GM19351 (cell line): Measurements from ENCODE around the gene OR13J1.

Experiments
- ATAC-seq: cut with Tn5 transposase; IDR thresholded peaks from one replicate; pipeline ENCODE4 v1.9.1; 2021; ENCODE audit warnings: mild to moderate bottlenecking, moderate library complexity; ENCODE audit not compliant: unreplicated experiment

Gene OR13J1

DNA sequence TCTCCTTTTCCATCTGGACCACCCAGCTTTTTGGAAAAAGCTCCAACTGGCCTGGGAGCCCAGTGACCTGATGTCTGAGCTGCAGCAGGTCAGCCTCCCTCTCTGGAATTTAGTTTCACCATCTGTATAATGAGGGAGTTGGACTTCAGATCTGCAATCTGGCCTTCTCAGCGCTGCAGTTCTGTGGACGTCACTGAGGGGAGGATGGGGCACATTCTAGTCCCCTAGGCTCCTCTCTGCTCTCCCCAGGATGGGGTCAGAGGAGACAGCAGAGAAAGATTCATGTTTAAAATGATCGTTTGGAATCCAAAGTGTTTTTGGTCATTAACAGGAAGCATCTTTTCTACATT, 10.2 kb downstream of the OR13J1 start:
- ATAC-seq: no peak

DNA sequence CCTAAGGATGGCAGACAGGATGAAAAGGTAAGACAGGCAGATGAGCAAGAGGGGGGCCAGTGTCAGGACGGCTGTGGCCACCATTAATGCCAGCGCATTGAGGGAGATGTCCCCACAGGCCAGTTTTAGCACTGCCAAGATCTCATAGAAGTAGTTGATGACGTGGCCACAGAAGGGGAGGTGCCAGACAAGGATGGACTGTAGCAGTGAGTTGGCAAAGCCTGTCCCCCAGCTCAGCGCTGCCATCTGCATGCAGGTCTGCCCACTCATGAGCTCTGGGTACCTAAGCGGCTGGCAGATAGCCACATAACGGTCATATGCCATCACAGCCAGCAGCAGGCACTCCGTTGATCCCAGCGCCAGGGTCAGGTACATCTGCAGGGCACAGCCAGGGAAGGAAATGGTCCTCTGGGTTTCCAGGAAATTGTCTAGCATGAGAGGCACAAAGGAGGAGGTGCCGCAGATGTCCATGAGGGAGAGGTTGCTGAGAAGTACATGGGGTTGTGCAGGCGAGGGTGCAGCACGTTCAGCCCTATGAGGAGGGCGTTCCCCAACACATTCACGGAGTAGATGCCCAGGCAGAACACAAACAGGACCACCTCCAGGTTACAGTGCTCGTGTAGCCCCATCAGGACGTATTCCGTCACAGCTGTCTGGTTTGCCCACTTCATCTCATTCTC, 10.8 kb downstream of the OR13J1 start:
- ATAC-seq: no peak

GRCh38 chr9:35858458-35858857, 11.7 kb downstream of the OR13J1 start:
- no peak for ATAC-seq

GRCh38 chr9:35856882-35857281, 13.3 kb downstream of the OR13J1 start:
- ATAC-seq: no peak

DNA sequence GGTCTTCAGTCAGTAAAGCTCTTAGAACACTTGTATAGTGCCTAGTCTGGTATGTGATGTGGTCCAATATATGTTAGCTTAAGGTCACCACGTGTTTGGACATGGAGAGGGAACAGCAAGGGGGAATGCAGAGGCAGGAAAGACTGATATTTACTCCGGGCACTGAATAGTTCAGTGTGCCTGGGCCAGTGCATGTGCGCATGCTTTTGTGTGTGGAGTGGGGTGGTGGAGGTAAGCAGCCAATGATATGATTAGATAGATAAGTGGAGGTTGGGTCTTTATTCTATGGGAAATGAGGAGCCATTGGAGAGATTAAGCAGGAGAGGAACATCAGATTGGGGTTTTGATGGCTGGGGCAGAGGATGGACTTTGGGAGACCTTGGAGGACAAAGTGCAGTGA, 14.0 kb downstream of the OR13J1 start:
- no peak for ATAC-seq

- ATAC-seq: no peak
These were observed 16.0 kb downstream of the OR13J1 start for GRCh38 chr9:35854091-35854762.

DNA sequence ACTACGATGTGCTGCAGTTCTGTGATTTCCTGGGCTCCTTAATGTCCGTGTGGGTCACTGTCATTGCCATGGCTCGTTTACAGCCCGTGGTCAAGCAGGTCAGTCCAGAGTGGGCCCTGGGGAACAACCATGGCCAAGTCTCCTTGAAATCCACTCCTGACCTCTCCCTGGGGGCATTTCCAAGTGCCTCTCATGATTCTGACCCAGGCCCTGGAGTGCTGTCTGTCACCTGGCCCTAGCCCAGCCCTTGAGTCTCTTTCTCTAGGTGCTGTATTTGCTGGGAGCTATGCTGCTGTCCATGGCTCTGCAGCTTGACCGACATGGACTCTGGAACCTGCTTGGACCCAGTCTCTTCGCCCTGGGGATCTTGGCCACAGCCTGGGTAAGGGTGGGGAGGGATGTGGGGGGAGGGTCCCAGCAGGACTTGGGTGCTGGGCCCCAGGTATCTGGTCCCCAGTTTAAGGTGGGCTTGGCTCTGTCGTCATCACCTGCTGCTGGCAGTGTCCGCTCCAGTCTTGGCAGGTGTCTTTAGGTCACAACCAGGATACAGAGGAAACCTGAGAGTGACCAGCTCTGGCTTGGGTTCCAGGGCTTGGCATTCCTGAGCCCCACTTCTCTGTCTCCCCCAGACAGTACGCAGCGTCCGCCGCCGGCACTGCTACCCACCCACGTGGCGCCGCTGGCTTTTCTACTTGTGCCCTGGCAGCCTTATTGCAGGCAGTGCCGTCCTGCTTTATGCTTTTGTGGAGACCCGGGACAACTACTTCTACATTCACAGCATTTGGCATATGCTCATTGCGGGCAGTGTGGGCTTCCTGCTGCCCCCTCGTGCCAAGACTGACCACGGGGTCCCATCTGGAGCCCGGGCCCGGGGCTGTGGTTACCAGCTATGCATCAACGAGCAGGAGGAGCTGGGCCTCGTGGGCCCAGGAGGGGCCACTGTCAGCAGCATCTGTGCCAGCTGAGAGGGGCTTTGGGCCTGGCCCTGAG, 17.0 kb downstream of the OR13J1 start:
- ATAC-seq: no peak

- ATAC-seq: no peak
These were observed 17.9 kb downstream of the OR13J1 start for GRCh38 chr9:35852267-35852815.

DNA sequence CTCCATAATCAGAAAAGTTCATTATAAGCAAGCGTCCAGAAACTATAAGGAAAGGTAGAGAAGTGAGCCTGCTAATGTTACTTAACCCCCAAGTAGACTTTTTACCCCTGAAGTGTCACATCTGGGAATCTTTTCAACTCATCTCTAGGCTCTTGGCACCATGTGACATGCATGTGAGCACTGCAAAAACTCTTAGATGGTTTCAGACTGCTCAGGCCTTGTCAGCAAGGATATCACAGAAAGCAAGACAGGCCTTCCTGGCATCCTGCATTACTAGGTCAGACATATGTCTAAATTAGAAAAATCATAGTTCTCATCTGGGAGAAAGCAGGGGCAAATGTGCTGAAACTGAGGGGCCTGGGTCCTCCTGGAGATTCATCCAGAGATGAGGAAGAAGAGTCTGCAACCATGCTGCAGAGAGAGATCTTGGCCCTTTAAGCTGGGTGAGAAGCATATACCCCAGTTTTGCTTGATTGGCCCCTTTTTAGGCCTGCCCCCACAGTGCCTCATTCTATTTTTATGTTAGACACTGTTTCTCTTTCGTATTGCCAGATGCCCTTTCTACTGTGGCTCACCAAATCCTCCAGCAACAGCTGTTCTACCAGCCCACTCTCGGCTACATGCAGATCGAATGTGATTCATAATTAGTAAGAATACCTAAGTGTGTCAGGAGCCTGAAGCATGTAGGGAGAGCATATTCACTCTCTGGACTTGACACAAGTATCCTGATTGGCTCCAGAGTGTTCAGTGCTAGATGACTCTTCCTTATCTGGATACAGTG, 22.2 kb downstream of the OR13J1 start:
- ATAC-seq: peak; percentile 92

DNA sequence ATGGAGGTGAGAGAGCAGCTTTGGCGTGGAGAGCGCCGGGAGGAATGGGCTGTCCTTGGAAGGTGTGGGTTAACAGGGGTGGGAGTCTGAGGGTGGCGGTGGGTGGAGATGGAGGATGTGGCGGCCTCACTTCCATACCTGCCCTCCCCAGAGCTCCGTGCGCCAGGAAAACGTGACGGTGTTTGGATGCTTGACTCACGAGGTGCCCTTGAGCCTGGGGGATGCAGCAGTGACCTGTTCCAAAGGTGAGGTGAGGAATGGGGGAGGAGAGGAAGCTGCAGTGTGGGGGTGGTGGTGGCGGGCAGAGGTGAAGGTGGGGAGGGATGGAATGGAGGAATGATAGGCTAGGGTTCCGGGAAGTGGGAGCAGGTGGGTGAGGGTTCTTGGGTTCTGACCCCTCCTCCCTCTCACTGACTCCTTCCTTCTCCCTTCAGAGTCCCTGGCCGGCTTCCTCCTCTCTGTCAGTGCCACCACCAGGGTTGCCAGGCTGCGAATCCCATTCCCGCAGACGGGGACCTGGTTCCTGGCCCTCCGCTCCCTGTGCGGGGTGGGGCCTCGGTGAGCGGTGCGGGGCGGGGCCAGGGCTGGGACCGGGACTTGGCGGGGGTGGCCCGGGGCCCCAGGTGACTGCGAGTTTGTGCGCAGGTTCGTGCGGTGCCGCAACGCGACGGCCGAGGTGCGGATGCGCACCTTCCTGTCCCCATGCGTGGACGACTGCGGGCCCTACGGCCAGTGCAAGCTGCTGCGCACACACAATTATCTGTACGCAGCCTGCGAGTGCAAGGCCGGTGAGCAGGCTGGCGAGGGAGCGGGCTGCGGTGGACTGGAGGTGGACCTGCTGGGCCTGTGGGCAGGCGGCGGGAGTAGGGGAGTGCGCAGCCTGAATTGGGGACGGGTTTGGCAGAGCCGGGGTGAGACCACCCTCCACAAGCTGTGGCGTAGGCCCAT, 24.1 kb downstream of the OR13J1 start:
- no peak for ATAC-seq

DNA sequence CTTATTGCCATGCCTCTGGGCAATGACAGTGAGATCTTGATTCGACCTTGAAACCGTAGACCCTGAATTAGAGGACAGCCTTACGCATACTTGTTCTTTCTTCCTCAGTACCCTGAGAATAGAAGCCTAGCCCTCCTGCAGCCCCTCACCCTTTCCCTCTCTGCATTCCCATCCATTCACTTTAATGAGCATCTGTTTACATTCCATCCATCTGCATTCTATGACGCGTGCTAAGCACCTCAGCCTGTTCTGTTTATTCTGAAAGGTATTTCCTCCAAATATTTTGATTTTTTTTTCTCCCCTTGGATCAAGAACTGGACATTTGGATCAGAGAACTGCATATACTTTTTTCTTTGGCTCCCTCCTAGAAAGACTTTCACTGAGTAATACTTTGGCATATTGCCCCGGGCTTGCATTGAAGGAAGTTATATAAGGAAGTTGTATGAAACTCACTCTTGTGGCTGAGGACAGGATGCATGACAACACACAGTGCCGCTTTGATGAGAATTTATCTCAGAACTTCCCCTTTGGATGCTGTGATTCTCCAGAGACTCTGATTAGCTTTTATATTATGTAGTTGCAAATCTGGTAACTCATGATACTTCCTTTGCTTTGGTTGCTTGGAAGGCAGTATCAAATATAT, 25.5 kb downstream of the OR13J1 start:
- ATAC-seq: no peak

- peak; percentile 84 for ATAC-seq
These were observed 27.4 kb downstream of the OR13J1 start for GRCh38 chr9:35842795-35843194.

GRCh38 chr9:35842020-35842745, 28.0 kb downstream of the OR13J1 start:
- ATAC-seq: no peak

DNA sequence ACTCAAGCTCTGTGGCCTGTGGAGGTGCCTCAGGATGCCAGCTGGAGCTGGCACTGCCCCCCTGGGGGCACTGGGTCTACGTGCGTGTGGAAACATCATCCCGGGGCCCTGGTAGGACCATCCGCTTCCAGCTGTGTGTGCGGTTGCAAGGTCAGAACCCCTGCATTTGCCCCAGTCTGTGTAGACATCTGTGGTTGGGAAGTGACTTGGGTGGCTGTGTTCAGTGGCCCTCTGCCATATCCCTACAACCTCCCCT, 28.6 kb downstream of the OR13J1 start:
- no peak for ATAC-seq

GRCh38 chr9:35840881-35841644, 29.1 kb downstream of the OR13J1 start:
- no peak for ATAC-seq

- ATAC-seq: no peak
These were observed 30.3 kb downstream of the OR13J1 start for GRCh38 chr9:35839926-35840325.

DNA sequence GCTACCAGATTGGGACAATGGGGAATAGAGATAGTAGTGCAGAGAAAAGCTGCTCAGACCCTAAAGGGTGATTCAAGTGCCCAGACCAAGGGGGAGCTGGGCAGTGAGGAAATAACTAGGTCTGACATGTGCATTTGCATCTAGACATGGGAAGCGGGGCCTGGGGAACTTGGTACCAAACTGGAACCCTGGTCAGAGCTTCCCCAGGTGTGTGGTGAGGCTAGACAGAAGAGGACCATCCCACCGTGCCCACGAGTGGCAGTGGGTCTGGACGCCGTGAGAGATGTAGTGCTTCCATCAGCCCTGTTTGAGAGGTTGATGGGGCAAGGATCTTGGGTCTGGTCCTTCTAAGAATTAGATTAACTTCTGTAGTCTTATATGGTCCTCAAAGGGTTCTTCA, 33.6 kb downstream of the OR13J1 start:
- ATAC-seq: no peak

- ATAC-seq: no peak
These were observed 34.4 kb downstream of the OR13J1 start for GRCh38 chr9:35835766-35836165.
